Pons (tissue), 1 donor: ENCODE measurements around the gene KIF5A.
A peak's percentile ranks its signal among the peaks of the same experiment; 100 is the strongest.
"Not testable (repeated sequence)": the region's sequence is repeated elsewhere in the genome, so short reads cannot be mapped to it uniquely, and the experiment has no call there.

ENCODE experiments used
- DNase-seq: peaks from one replicate; pipeline ENCODE4 v3.0.0-alpha.2; 2016; ENCODE audit warnings: low spot score

Gene KIF5A

GRCh38 chr12:57549909-57550640 lies at the start of gene KIF5A:
TSS of gene KIF5A (plus strand) at chr12:57550044. CDS start at chr12:57550272, 228 bp downstream.
- DNase-seq = peak; percentile 41

- no peak for DNase-seq
Measured at GRCh38 chr12:57500213-57500612, 49.6 kb upstream of the KIF5A start.

- not testable (repeated sequence) for DNase-seq
Measured at GRCh38 chr12:57502311-57502969, 47.4 kb upstream of the KIF5A start.

GRCh38 chr12:57506541-57506940 lies 43.3 kb upstream of the KIF5A start:
- not testable (repeated sequence) for DNase-seq

GRCh38 chr12:57507796-57508195 lies 42.0 kb upstream of the KIF5A start:
- DNase-seq = not testable (repeated sequence)

- DNase-seq = no peak
Measured at GRCh38 chr12:57511161-57511560, 38.7 kb upstream of the KIF5A start.

- DNase-seq = no peak
Measured at GRCh38 chr12:57511588-57512325, 38.1 kb upstream of the KIF5A start.

- DNase-seq = no peak
Measured at GRCh38 chr12:57512665-57513064, 37.2 kb upstream of the KIF5A start.

- DNase-seq = no peak
Measured at GRCh38 chr12:57513266-57513665, 36.6 kb upstream of the KIF5A start.

GRCh38 chr12:57513677-57514076 lies 36.2 kb upstream of the KIF5A start:
- DNase-seq = not testable (repeated sequence)

GRCh38 chr12:57514246-57514645 lies 35.6 kb upstream of the KIF5A start:
- DNase-seq = not testable (repeated sequence)

- no peak for DNase-seq
Measured at GRCh38 chr12:57514720-57515407, 35.0 kb upstream of the KIF5A start.

- DNase-seq = no peak
Measured at GRCh38 chr12:57515408-57515933, 34.4 kb upstream of the KIF5A start.

- no peak for DNase-seq
Measured at GRCh38 chr12:57515934-57516541, 33.8 kb upstream of the KIF5A start.

GRCh38 chr12:57516617-57517153 lies 33.2 kb upstream of the KIF5A start:
- no peak for DNase-seq

- no peak for DNase-seq
Measured at GRCh38 chr12:57517187-57517586, 32.7 kb upstream of the KIF5A start.

- DNase-seq = not testable (repeated sequence)
Measured at GRCh38 chr12:57517718-57518117, 32.1 kb upstream of the KIF5A start.

- peak; percentile 25 for DNase-seq
Measured at GRCh38 chr12:57518176-57518919, 31.5 kb upstream of the KIF5A start.

- peak; percentile 25 for DNase-seq
Measured at GRCh38 chr12:57518920-57519795, 30.7 kb upstream of the KIF5A start.

- no peak for DNase-seq
Measured at GRCh38 chr12:57519796-57520052, 30.1 kb upstream of the KIF5A start.
